ENCODE data around the gene TPM4.
A peak's percentile ranks its signal among the peaks of the same experiment; 100 is the strongest.

The TPM4 gene

GRCh38 chr19:16100524-16100923, 24.2 kb downstream of the TPM4 start:
- WGBS, result over 99% methylated on average over 4 of the region's 4 CpGs
- no peak overlapping the region for H3K27ac ChIP-seq (ENCODE audit: low read depth, low read length)
- H3K27me3 ChIP-seq (ENCODE audit: insufficient read depth, low read length), result no peaks in the 10 kb centered on the region
- no peaks in the 10 kb centered on the region for H3K4me1 ChIP-seq (ENCODE audit: insufficient read depth, low read length)
- H3K9me3 ChIP-seq (ENCODE audit: insufficient read depth, low read depth, low read length), result no peaks in the 10 kb centered on the region
- H3K9ac ChIP-seq (ENCODE audit: low read depth, low read length), result no peak overlapping the region
- peaks cover 80% of the 10 kb centered on the region for H3K36me3 ChIP-seq (ENCODE audit: insufficient read depth, low read length)
- H3K4me3 ChIP-seq (ENCODE audit: low read length), result no peak overlapping the region

- H3K27ac ChIP-seq (ENCODE audit: low read depth, low read length), result no peak overlapping the region
- 93% methylated on average over 6 of the region's 6 CpGs for WGBS
These were observed 28.4 kb downstream of the TPM4 start for GRCh38 chr19:16104722-16105121.

GRCh38 chr19:16106121-16106520, 29.8 kb downstream of the TPM4 start:
- Histone ChIP-seq H3K27me3 (ENCODE audit: insufficient read depth, low read length) (no peaks in the 10 kb centered on the region), H3K4me1 (ENCODE audit: insufficient read depth, low read length) (peaks cover 5% of the 10 kb centered on the region; the same call in 1 of the 2 replicates), H3K4me3 (ENCODE audit: low read length) (no peak overlapping the region), H3K27ac (ENCODE audit: low read depth, low read length) (0 out of 2 replicates have a peak overlapping the region, but pooled peaks have one; percentile 2), H3K9me3 (ENCODE audit: insufficient read depth, low read depth, low read length) (no peaks in the 10 kb centered on the region), H3K9ac (ENCODE audit: low read depth, low read length) (no peak overlapping the region), H3K36me3 (ENCODE audit: insufficient read depth, low read length) (peaks cover 26% of the 10 kb centered on the region)
- WGBS, result 30% methylated on average over 3 of the region's 3 CpGs

More at GRCh38 chr19:16104722-16105121, 28.4 kb downstream of the TPM4 start:
- Histone ChIP-seq H3K36me3 (ENCODE audit: insufficient read depth, low read length) (peaks cover 40% of the 10 kb centered on the region), H3K27me3 (ENCODE audit: insufficient read depth, low read length) (no peaks in the 10 kb centered on the region), H3K4me3 (ENCODE audit: low read length) (no peak overlapping the region), H3K9ac (ENCODE audit: low read depth, low read length) (no peak overlapping the region), H3K9me3 (ENCODE audit: insufficient read depth, low read depth, low read length) (no peaks in the 10 kb centered on the region), H3K4me1 (ENCODE audit: insufficient read depth, low read length) (peaks cover 5% of the 10 kb centered on the region; the same call in 1 of the 2 replicates)

GRCh38 chr19:16111160-16111908, 35.0 kb downstream of the TPM4 start, which contains the start of gene RAB8A:
Gene RAB8A, plus strand, starts transcription at chr19:16111889. Its CDS starts 13 bp downstream, at chr19:16111902.
- H3K36me3 ChIP-seq (ENCODE audit: insufficient read depth, low read length), result peaks cover 20% of the 10 kb centered on the region
- H3K27ac ChIP-seq (ENCODE audit: low read depth, low read length), result peak within 1 kb of the TSS; percentile 84
- H3K4me1 ChIP-seq (ENCODE audit: insufficient read depth, low read length), result peaks cover 9% of the 10 kb centered on the region; the same call in 1 of the 2 replicates
- H3K4me3 ChIP-seq (ENCODE audit: low read length), result peak within 1 kb of the TSS; percentile 91
- H3K9me3 ChIP-seq (ENCODE audit: insufficient read depth, low read depth, low read length), result no peaks in the 10 kb centered on the region
- H3K27me3 ChIP-seq (ENCODE audit: insufficient read depth, low read length), result no peaks in the 10 kb centered on the region
- WGBS, result 2% methylated on average over 80 of the region's 81 CpGs
- H3K9ac ChIP-seq (ENCODE audit: low read depth, low read length), result peak within 1 kb of the TSS; percentile 86

GRCh38 chr19:16111909-16112752, 35.8 kb downstream of the TPM4 start:
- Histone ChIP-seq H3K27ac (ENCODE audit: low read depth, low read length) (peak overlapping the region; percentile 84), H3K4me3 (ENCODE audit: low read length) (peak overlapping the region; percentile 91), H3K9me3 (ENCODE audit: insufficient read depth, low read depth, low read length) (no peaks in the 10 kb centered on the region), H3K4me1 (ENCODE audit: insufficient read depth, low read length) (peaks cover 7% of the 10 kb centered on the region; the same call in 1 of the 2 replicates), H3K9ac (ENCODE audit: low read depth, low read length) (peak overlapping the region; percentile 86), H3K36me3 (ENCODE audit: insufficient read depth, low read length) (peaks cover 23% of the 10 kb centered on the region), H3K27me3 (ENCODE audit: insufficient read depth, low read length) (no peaks in the 10 kb centered on the region)
- WGBS, result 5% methylated on average over 35 of the region's 37 CpGs

- Histone ChIP-seq H3K36me3 (ENCODE audit: insufficient read depth, low read length) (peaks cover 23% of the 10 kb centered on the region), H3K27ac (ENCODE audit: low read depth, low read length) (no peak overlapping the region), H3K9ac (ENCODE audit: low read depth, low read length) (peak overlapping the region; percentile 86; the same call in 1 of the 2 replicates), H3K4me3 (ENCODE audit: low read length) (peak overlapping the region; percentile 91), H3K27me3 (ENCODE audit: insufficient read depth, low read length) (no peaks in the 10 kb centered on the region), H3K9me3 (ENCODE audit: insufficient read depth, low read depth, low read length) (no peaks in the 10 kb centered on the region), H3K4me1 (ENCODE audit: insufficient read depth, low read length) (peaks cover 4% of the 10 kb centered on the region; the same call in 1 of the 2 replicates)
- 48% methylated on average over 2 of the region's 2 CpGs for WGBS
These were observed 36.5 kb downstream of the TPM4 start for GRCh38 chr19:16112778-16113177.

GRCh38 chr19:16113727-16114126, 37.4 kb downstream of the TPM4 start:
- Histone ChIP-seq H3K4me3 (ENCODE audit: low read length) (no peak overlapping the region), H3K27ac (ENCODE audit: low read depth, low read length) (no peak overlapping the region), H3K27me3 (ENCODE audit: insufficient read depth, low read length) (no peaks in the 10 kb centered on the region), H3K36me3 (ENCODE audit: insufficient read depth, low read length) (peaks cover 32% of the 10 kb centered on the region), H3K4me1 (ENCODE audit: insufficient read depth, low read length) (peaks cover 4% of the 10 kb centered on the region; the same call in 1 of the 2 replicates), H3K9ac (ENCODE audit: low read depth, low read length) (no peak overlapping the region), H3K9me3 (ENCODE audit: insufficient read depth, low read depth, low read length) (no peaks in the 10 kb centered on the region)
- 66% methylated on average over 3 of the region's 3 CpGs for WGBS

GRCh38 chr19:16115301-16116039, 39.2 kb downstream of the TPM4 start:
- no peak overlapping the region for H3K27ac ChIP-seq (ENCODE audit: low read depth, low read length)
- no peak overlapping the region for H3K9ac ChIP-seq (ENCODE audit: low read depth, low read length)

GRCh38 chr19:16116067-16116466, 39.8 kb downstream of the TPM4 start:
- H3K36me3 ChIP-seq (ENCODE audit: insufficient read depth, low read length), result peaks cover 51% of the 10 kb centered on the region
- 89% methylated on average over 4 of the region's 4 CpGs for WGBS
- H3K27me3 ChIP-seq (ENCODE audit: insufficient read depth, low read length), result no peaks in the 10 kb centered on the region
- no peaks in the 10 kb centered on the region for H3K9me3 ChIP-seq (ENCODE audit: insufficient read depth, low read depth, low read length)
- H3K4me3 ChIP-seq (ENCODE audit: low read length), result no peak overlapping the region
- peaks cover 4% of the 10 kb centered on the region; the same call in 1 of the 2 replicates for H3K4me1 ChIP-seq (ENCODE audit: insufficient read depth, low read length)
- H3K9ac ChIP-seq (ENCODE audit: low read depth, low read length), result no peak overlapping the region
- no peak overlapping the region for H3K27ac ChIP-seq (ENCODE audit: low read depth, low read length)

More at GRCh38 chr19:16115301-16116039, 39.2 kb downstream of the TPM4 start:
- Histone ChIP-seq H3K4me1 (ENCODE audit: insufficient read depth, low read length) (peaks cover 4% of the 10 kb centered on the region; the same call in 1 of the 2 replicates), H3K4me3 (ENCODE audit: low read length) (no peak overlapping the region), H3K9me3 (ENCODE audit: insufficient read depth, low read depth, low read length) (no peaks in the 10 kb centered on the region), H3K27me3 (ENCODE audit: insufficient read depth, low read length) (no peaks in the 10 kb centered on the region), H3K36me3 (ENCODE audit: insufficient read depth, low read length) (peaks cover 47% of the 10 kb centered on the region)
- 93% methylated on average over 9 of the region's 9 CpGs for WGBS

- no peak overlapping the region for H3K4me3 ChIP-seq (ENCODE audit: low read length)
- 88% methylated on average over 11 of the region's 11 CpGs for WGBS
- H3K9ac ChIP-seq (ENCODE audit: low read depth, low read length), result no peak overlapping the region
- no peak overlapping the region for H3K27ac ChIP-seq (ENCODE audit: low read depth, low read length)
- H3K36me3 ChIP-seq (ENCODE audit: insufficient read depth, low read length), result peaks cover 66% of the 10 kb centered on the region
- peaks cover under 1% of the 10 kb centered on the region; the same call in 1 of the 2 replicates for H3K4me1 ChIP-seq (ENCODE audit: insufficient read depth, low read length)
- H3K9me3 ChIP-seq (ENCODE audit: insufficient read depth, low read depth, low read length), result no peaks in the 10 kb centered on the region
- no peaks in the 10 kb centered on the region for H3K27me3 ChIP-seq (ENCODE audit: insufficient read depth, low read length)
These were observed 41.3 kb downstream of the TPM4 start for GRCh38 chr19:16117594-16118033.

All from HUES64 (cell line).